GM18498 (cell line): ENCODE data around the gene ELMO2.

Source experiments
- ATAC-seq: cut with Tn5 transposase; IDR thresholded peaks from one replicate; pipeline ENCODE4 v1.9.1; 2021; ENCODE audit warnings: mild to moderate bottlenecking, moderate library complexity; ENCODE audit not compliant: unreplicated experiment

Gene ELMO2

GRCh38 chr20:46334303-46334904 is 72.0 kb downstream of the ELMO2 start:
- ATAC-seq: no peak

GRCh38 chr20:46333161-46333991 is 73.0 kb downstream of the ELMO2 start:
- no peak for ATAC-seq

- no peak for ATAC-seq
Observed at GRCh38 chr20:46332373-46333160, 73.8 kb downstream of the ELMO2 start.

GRCh38 chr20:46331611-46332361 is 74.6 kb downstream of the ELMO2 start:
- ATAC-seq: no peak

GRCh38 chr20:46330831-46331371 is 75.5 kb downstream of the ELMO2 start:
- ATAC-seq: no peak

- no peak for ATAC-seq
Observed at GRCh38 chr20:46330072-46330763, 76.2 kb downstream of the ELMO2 start.

- ATAC-seq: no peak
Observed at GRCh38 chr20:46328200-46328882, 78.1 kb downstream of the ELMO2 start.

- ATAC-seq: no peak
Observed at GRCh38 chr20:46327557-46327956, 78.9 kb downstream of the ELMO2 start.

GRCh38 chr20:46325789-46326188 is 80.6 kb downstream of the ELMO2 start:
- ATAC-seq: no peak

- no peak for ATAC-seq
Observed at GRCh38 chr20:46324960-46325703, 81.3 kb downstream of the ELMO2 start.

GRCh38 chr20:46324379-46324778 is 82.0 kb downstream of the ELMO2 start:
- no peak for ATAC-seq

- ATAC-seq: no peak
Observed at GRCh38 chr20:46323557-46323956, 82.9 kb downstream of the ELMO2 start.

GRCh38 chr20:46322641-46323040 is 83.8 kb downstream of the ELMO2 start:
- no peak for ATAC-seq

GRCh38 chr20:46317685-46318177 is 88.7 kb downstream of the ELMO2 start:
- ATAC-seq: no peak

GRCh38 chr20:46316984-46317684 is 89.3 kb downstream of the ELMO2 start:
- ATAC-seq: no peak
